ENCODE results near the gene SYT12.

SYT12 gene

DNA sequence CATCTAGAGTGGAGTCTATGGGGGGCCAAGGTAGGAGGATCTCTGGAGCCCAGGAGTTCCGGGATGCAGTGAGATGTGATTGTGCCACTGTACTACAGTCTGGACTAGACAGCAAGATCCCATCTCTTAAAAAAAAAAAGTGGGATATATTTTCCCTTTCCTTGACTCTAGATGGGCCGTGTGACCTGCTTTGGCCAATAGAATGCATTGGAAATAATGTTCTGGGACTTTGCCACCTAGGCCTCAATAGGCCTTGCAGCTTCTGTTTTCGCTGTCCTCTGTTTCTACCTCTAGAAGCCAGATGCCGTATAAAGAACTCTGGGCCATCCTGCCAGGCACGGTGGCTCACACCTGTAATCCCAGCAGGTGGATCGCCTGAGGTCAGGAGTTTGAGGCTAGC lies 44.2 kb upstream of the SYT12 start:
- H3K18ac ChIP-seq (ENCODE audit: low read length), result no peak overlapping the region
- H2BK12ac ChIP-seq (ENCODE audit: low read length), result no peak overlapping the region
- H3K4me3 ChIP-seq (ENCODE audit: low read length in 2 of 2), result no peak overlapping the region
- no CpG with 5 or more reads among the region's 6 CpGs for WGBS, 2 donors (ENCODE audit: extremely low coverage in 2 of 2, insufficient read length in 2 of 2, insufficient replicate concordance in 1 of 2)
- no peak overlapping the region for H4K91ac ChIP-seq (ENCODE audit: low read depth, low read length, poor library complexity)
- H3K79me1 ChIP-seq (ENCODE audit: low read depth, low read length), result no peaks in the 10 kb centered on the region
- no peak overlapping the region for H2AK5ac ChIP-seq (ENCODE audit: low read depth, low read length)
- H2BK120ac ChIP-seq (ENCODE audit: low read depth, low read length), result no peak overlapping the region
- no peaks in the 10 kb centered on the region for H3K9me3 ChIP-seq (replicated peaks in 1 of 2; ENCODE audit: control insufficient read depth in 2 of 2, insufficient read depth in 1 of 2, low read depth in 1 of 2, low read length in 2 of 2)
- no peak overlapping the region for H3K27ac ChIP-seq (replicated peaks; ENCODE audit: low read length)
- no peak overlapping the region for H2BK5ac ChIP-seq (ENCODE audit: low read length)
- H4K8ac ChIP-seq (ENCODE audit: low read depth, low read length), result no peak overlapping the region
- peaks cover 0 to under 1% (median 0%) of the 10 kb centered on the region in 3 experiments for H3K27me3 ChIP-seq (ENCODE audit: control insufficient read depth in 3 of 3, insufficient read depth in 3 of 3, low read depth in 1 of 3, low read length in 3 of 3)
- H3K23ac ChIP-seq (ENCODE audit: low read depth, low read length, poor library complexity), result no peak overlapping the region
- H3K36me3 ChIP-seq (replicated peaks in 1 of 2; ENCODE audit: control insufficient read depth in 2 of 2, insufficient read depth in 2 of 2, low read length in 2 of 2), result no peaks in the 10 kb centered on the region
- no peak overlapping the region for H3K14ac ChIP-seq (ENCODE audit: low read length)
- H3K4me2 ChIP-seq (ENCODE audit: insufficient read depth, low read length, poor library complexity, severe bottlenecking), result no peak overlapping the region
- H2AFZ ChIP-seq (ENCODE audit: low read length), result no peak overlapping the region
- no peak overlapping the region for H3K9ac ChIP-seq (ENCODE audit: low read depth, low read length, poor library complexity)
- H3K4me1 ChIP-seq (ENCODE audit: control insufficient read depth in 2 of 2, insufficient read depth in 1 of 2, low read depth in 1 of 2, low read length in 2 of 2), result peaks cover 0 to 6% of the 10 kb centered on the region in 2 donors
- H2BK15ac ChIP-seq (ENCODE audit: low read length), result no peak overlapping the region
- no peak for DNase-seq (ENCODE audit: low spot score)
- H3K4ac ChIP-seq (ENCODE audit: low read length), result no peak overlapping the region

- WGBS, 2 donors (ENCODE audit: extremely low coverage in 2 of 2, insufficient read length in 2 of 2, insufficient replicate concordance in 1 of 2), result no CpG with 5 or more reads among the region's 2 CpGs
These were observed 43.5 kb upstream of the SYT12 start for GRCh38 chr11:66979336-66979980.

DNA sequence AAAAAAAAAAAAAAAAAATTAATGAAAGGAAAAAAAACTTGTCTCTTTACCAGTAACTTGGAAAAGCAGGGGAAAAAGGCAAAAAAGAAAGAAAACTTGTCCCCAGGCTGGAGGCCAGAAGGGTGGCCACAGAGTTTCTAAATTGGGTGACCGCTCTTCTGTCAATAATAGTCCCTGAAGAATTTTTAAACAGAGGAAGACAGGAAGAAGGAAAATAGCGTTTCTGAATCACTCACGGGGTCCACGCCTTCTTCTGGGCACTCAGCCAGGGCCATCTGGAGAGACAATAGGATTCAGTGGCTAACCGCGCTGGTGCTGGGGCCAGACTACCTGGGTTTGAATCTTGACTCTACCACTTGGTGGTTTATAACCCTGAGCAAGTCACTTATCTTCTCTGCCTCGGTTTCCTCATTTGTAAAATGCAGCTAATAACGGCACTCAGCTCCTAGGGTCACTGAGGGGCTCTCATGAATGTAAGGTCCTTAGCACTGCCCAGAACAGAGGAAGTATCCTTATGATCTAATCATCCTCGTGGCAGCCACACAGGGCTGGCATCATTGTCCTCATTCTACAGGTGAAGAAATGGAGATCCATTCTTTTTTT lies 40.9 kb upstream of the SYT12 start:
- Histone ChIP-seq H3K4me2 (ENCODE audit: insufficient read depth, low read length, poor library complexity, severe bottlenecking) (no peak overlapping the region), H2BK120ac (ENCODE audit: low read depth, low read length) (no peak overlapping the region), H3K23ac (ENCODE audit: low read depth, low read length, poor library complexity) (no peak overlapping the region), H2BK12ac (ENCODE audit: low read length) (no peak overlapping the region), H3K4me3 (ENCODE audit: low read length in 2 of 2) (no peak overlapping the region), H2BK5ac (ENCODE audit: low read length) (no peak overlapping the region), H3K27me3 (ENCODE audit: control insufficient read depth in 3 of 3, insufficient read depth in 3 of 3, low read depth in 1 of 3, low read length in 3 of 3) (peaks cover 0 to 8% (median 0%) of the 10 kb centered on the region in 3 experiments), H3K36me3 (replicated peaks in 1 of 2; ENCODE audit: control insufficient read depth in 2 of 2, insufficient read depth in 2 of 2, low read length in 2 of 2) (no peaks in the 10 kb centered on the region), H2BK15ac (ENCODE audit: low read length) (no peak overlapping the region), H3K79me1 (ENCODE audit: low read depth, low read length) (peaks cover 2% of the 10 kb centered on the region), H3K9me3 (replicated peaks in 1 of 2; ENCODE audit: control insufficient read depth in 2 of 2, insufficient read depth in 1 of 2, low read depth in 1 of 2, low read length in 2 of 2) (no peaks in the 10 kb centered on the region), H2AK5ac (ENCODE audit: low read depth, low read length) (no peak overlapping the region), H2AFZ (ENCODE audit: low read length) (no peak overlapping the region), H4K91ac (ENCODE audit: low read depth, low read length, poor library complexity) (no peak overlapping the region), H3K4ac (ENCODE audit: low read length) (no peak overlapping the region), H3K27ac (replicated peaks; ENCODE audit: low read length) (no peak overlapping the region), H4K8ac (ENCODE audit: low read depth, low read length) (no peak overlapping the region), H3K18ac (ENCODE audit: low read length) (no peak overlapping the region), H3K14ac (ENCODE audit: low read length) (no peak overlapping the region), H3K9ac (ENCODE audit: low read depth, low read length, poor library complexity) (no peak overlapping the region), H3K4me1 (ENCODE audit: control insufficient read depth in 2 of 2, insufficient read depth in 1 of 2, low read depth in 1 of 2, low read length in 2 of 2) (peaks cover under 1% of the 10 kb centered on the region in 2 donors)
- DNase-seq (ENCODE audit: low spot score), result no peak
- no CpG with 5 or more reads among the region's 9 CpGs for WGBS, 2 donors (ENCODE audit: extremely low coverage in 2 of 2, insufficient read length in 2 of 2, insufficient replicate concordance in 1 of 2)

More at GRCh38 chr11:66979336-66979980, 43.5 kb upstream of the SYT12 start:
- no peak overlapping the region for H3K14ac ChIP-seq (ENCODE audit: low read length)
- DNase-seq (ENCODE audit: low spot score), result no peak
- no peak overlapping the region for H3K23ac ChIP-seq (ENCODE audit: low read depth, low read length, poor library complexity)
- H3K4me3 ChIP-seq (ENCODE audit: low read length in 2 of 2), result no peak overlapping the region
- H2BK15ac ChIP-seq (ENCODE audit: low read length), result no peak overlapping the region
- no peak overlapping the region for H4K91ac ChIP-seq (ENCODE audit: low read depth, low read length, poor library complexity)
- no peak overlapping the region for H3K18ac ChIP-seq (ENCODE audit: low read length)
- H3K4me2 ChIP-seq (ENCODE audit: insufficient read depth, low read length, poor library complexity, severe bottlenecking), result no peak overlapping the region
- peaks cover 0 to 3% (median 0%) of the 10 kb centered on the region in 3 experiments for H3K27me3 ChIP-seq (ENCODE audit: control insufficient read depth in 3 of 3, insufficient read depth in 3 of 3, low read depth in 1 of 3, low read length in 3 of 3)
- peaks cover 0 to 2% of the 10 kb centered on the region in 2 donors for H3K4me1 ChIP-seq (ENCODE audit: control insufficient read depth in 2 of 2, insufficient read depth in 1 of 2, low read depth in 1 of 2, low read length in 2 of 2)
- no peak overlapping the region for H3K4ac ChIP-seq (ENCODE audit: low read length)
- H4K8ac ChIP-seq (ENCODE audit: low read depth, low read length), result no peak overlapping the region
- H2AK5ac ChIP-seq (ENCODE audit: low read depth, low read length), result no peak overlapping the region
- no peak overlapping the region for H2AFZ ChIP-seq (ENCODE audit: low read length)
- H3K9ac ChIP-seq (ENCODE audit: low read depth, low read length, poor library complexity), result no peak overlapping the region
- no peaks in the 10 kb centered on the region for H3K79me1 ChIP-seq (ENCODE audit: low read depth, low read length)
- H3K36me3 ChIP-seq (replicated peaks in 1 of 2; ENCODE audit: control insufficient read depth in 2 of 2, insufficient read depth in 2 of 2, low read length in 2 of 2), result no peaks in the 10 kb centered on the region
- H2BK5ac ChIP-seq (ENCODE audit: low read length), result no peak overlapping the region
- no peak overlapping the region for H3K27ac ChIP-seq (replicated peaks; ENCODE audit: low read length)
- no peak overlapping the region for H2BK120ac ChIP-seq (ENCODE audit: low read depth, low read length)
- H3K9me3 ChIP-seq (replicated peaks in 1 of 2; ENCODE audit: control insufficient read depth in 2 of 2, insufficient read depth in 1 of 2, low read depth in 1 of 2, low read length in 2 of 2), result no peaks in the 10 kb centered on the region
- no peak overlapping the region for H2BK12ac ChIP-seq (ENCODE audit: low read length)

DNA sequence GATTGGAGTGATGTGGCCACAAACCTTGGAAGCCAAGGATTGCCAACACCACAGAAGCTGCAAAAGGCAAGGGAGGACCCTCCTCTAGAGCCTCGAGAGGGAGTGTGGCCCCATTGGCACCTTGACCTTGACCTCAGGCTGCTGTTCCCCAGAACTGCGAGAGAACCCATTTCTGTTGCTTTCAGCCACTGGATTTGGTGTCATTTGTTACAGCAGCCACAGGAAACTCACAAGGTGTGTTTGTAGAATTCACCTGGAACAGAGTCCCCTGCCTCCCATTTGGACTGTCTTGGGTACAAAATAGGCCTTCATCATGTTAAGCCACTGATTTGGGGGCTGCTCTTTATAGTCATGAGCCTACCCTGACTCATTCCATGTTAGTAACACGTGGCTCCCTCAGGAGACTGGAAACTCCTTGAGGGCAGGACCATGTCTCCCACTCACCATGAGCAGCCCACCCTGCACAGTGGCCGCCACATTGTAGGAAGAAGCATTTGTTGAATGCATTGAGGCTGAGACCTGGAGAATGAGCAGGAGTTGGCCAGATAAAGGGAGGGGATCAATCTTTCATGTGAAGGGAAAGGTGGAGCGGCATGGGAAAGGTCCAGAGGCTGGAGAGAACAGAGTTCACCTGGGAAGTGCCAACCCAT lies 39.5 kb upstream of the SYT12 start:
- H2BK120ac ChIP-seq (ENCODE audit: low read depth, low read length), result no peak overlapping the region
- no peak overlapping the region for H2AFZ ChIP-seq (ENCODE audit: low read length)
- H3K9me3 ChIP-seq (replicated peaks in 1 of 2; ENCODE audit: control insufficient read depth in 2 of 2, insufficient read depth in 1 of 2, low read depth in 1 of 2, low read length in 2 of 2), result no peaks in the 10 kb centered on the region
- no peak overlapping the region for H2AK5ac ChIP-seq (ENCODE audit: low read depth, low read length)
- no CpG with 5 or more reads among the region's 5 CpGs for WGBS, 2 donors (ENCODE audit: extremely low coverage in 2 of 2, insufficient read length in 2 of 2, insufficient replicate concordance in 1 of 2)
- H3K4ac ChIP-seq (ENCODE audit: low read length), result no peak overlapping the region
- H3K14ac ChIP-seq (ENCODE audit: low read length), result no peak overlapping the region
- H2BK5ac ChIP-seq (ENCODE audit: low read length), result no peak overlapping the region
- no peak overlapping the region for H4K91ac ChIP-seq (ENCODE audit: low read depth, low read length, poor library complexity)
- no peak overlapping the region for H2BK15ac ChIP-seq (ENCODE audit: low read length)
- H3K79me1 ChIP-seq (ENCODE audit: low read depth, low read length), result peaks cover 2% of the 10 kb centered on the region
- no peak overlapping the region for H3K4me3 ChIP-seq (ENCODE audit: low read length in 2 of 2)
- H4K8ac ChIP-seq (ENCODE audit: low read depth, low read length), result no peak overlapping the region
- H2BK12ac ChIP-seq (ENCODE audit: low read length), result no peak overlapping the region
- peaks cover 5 to 6% of the 10 kb centered on the region in 2 donors for H3K4me1 ChIP-seq (ENCODE audit: control insufficient read depth in 2 of 2, insufficient read depth in 1 of 2, low read depth in 1 of 2, low read length in 2 of 2)
- no peaks in the 10 kb centered on the region for H3K36me3 ChIP-seq (replicated peaks in 1 of 2; ENCODE audit: control insufficient read depth in 2 of 2, insufficient read depth in 2 of 2, low read length in 2 of 2)
- no peak overlapping the region for H3K23ac ChIP-seq (ENCODE audit: low read depth, low read length, poor library complexity)
- no peak overlapping the region for H3K9ac ChIP-seq (ENCODE audit: low read depth, low read length, poor library complexity)
- no peak overlapping the region for H3K18ac ChIP-seq (ENCODE audit: low read length)
- no peak overlapping the region for H3K4me2 ChIP-seq (ENCODE audit: insufficient read depth, low read length, poor library complexity, severe bottlenecking)
- DNase-seq (ENCODE audit: low spot score), result no peak
- H3K27me3 ChIP-seq (ENCODE audit: control insufficient read depth in 3 of 3, insufficient read depth in 3 of 3, low read depth in 1 of 3, low read length in 3 of 3), result peaks cover 0 to 8% (median 0%) of the 10 kb centered on the region in 3 experiments
- no peak overlapping the region for H3K27ac ChIP-seq (replicated peaks; ENCODE audit: low read length)
